Choroid plexus epithelial cell (primary cell): ENCODE data around the gene WDFY2.

Experiments used
- DNase-seq: peaks from one replicate; pipeline ENCODE4 v3.0.0-alpha.2; 2010; ENCODE audit warnings: low read depth
- H3K4me3 ChIP-seq: 2 replicates; pipeline ENCODE4 v1.5.1; 2011; ENCODE audit warnings: low read depth, mild to moderate bottlenecking, control low read depth, low read length, moderate library complexity
- TF ChIP-seq, protein P1 (sequence below): conservative IDR thresholded peaks from 2 replicates; pipeline ENCODE4 v1.5.1; 2011; ENCODE audit warnings: low read depth, mild to moderate bottlenecking, control low read depth, inconsistent platforms, low read length, moderate library complexity

The WDFY2 gene

GRCh38 chr13:51630288-51630615 lies 46.0 kb downstream of the WDFY2 start:
- no peak overlapping the region for H3K4me3 ChIP-seq
- TF ChIP-seq, protein P1, sequence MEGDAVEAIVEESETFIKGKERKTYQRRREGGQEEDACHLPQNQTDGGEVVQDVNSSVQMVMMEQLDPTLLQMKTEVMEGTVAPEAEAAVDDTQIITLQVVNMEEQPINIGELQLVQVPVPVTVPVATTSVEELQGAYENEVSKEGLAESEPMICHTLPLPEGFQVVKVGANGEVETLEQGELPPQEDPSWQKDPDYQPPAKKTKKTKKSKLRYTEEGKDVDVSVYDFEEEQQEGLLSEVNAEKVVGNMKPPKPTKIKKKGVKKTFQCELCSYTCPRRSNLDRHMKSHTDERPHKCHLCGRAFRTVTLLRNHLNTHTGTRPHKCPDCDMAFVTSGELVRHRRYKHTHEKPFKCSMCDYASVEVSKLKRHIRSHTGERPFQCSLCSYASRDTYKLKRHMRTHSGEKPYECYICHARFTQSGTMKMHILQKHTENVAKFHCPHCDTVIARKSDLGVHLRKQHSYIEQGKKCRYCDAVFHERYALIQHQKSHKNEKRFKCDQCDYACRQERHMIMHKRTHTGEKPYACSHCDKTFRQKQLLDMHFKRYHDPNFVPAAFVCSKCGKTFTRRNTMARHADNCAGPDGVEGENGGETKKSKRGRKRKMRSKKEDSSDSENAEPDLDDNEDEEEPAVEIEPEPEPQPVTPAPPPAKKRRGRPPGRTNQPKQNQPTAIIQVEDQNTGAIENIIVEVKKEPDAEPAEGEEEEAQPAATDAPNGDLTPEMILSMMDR = no peak
- DNase-seq = no peak

- H3K4me3 ChIP-seq = no peak overlapping the region
- TF ChIP-seq, protein P1 = no peak
- no peak for DNase-seq
These were observed 48.5 kb downstream of the WDFY2 start for GRCh38 chr13:51632591-51633362.

DNA sequence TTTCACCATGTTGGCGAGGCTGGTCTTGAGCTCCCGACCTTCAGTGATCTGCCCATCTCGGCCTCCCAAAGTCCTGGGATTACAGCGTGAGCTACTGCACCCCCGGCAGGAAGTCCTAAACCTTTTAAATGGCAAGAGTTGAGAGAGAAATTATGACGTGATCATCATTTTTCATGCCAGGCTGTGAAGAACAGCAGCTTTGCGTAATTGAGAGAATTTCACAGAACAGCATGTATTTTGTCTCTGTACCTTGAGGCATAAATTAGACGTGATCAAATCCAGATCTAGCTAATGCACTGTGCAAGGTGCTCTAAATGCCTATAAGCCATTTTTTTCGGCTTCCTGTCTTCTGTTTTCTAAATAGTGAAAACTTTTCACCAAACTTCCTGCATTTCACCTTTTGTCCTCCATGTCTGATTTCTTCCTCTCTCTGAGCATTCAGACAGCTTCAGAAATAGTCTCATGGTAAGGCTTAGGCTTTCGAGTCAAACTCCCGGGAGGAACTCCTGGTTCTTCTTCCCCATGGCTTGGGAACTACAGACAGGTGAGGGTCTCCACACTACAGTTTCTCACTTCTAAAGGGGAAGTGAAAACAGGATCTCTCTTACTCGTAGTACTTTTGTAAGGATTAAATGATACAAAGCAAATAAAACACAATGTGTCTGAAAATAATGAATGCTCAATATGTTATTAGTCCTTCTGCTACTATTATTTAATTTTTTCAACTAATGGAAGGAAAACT lies 51.0 kb downstream of the WDFY2 start:
- DNase-seq = no peak
- TF ChIP-seq, protein P1 = no peak
- H3K4me3 ChIP-seq = no peak overlapping the region

DNA sequence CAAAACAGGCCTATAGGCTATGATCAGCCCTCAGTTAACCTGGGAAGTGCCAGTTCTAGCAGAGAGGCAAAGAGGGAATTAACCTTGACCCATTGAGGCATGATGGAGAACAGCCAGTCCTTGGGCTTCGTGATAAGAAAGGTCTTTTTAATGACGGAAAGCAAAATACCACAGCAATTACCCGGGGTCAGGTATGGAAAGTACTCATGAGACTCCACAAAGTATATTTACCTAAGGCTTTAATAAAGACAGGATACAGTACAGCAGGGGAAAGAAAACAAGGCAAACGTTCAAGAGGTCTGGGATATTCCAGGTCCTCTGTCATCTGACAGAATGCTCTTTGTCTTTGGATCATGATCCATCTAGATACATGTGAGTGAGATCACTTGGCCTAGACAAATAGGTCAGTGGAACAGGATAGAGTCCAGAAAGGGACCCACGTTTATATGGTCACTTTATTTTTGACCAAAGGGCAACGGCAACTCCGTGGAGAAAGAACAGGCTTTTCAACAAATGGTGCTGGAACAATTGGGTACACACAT lies 52.2 kb downstream of the WDFY2 start:
- no peak overlapping the region for H3K4me3 ChIP-seq
- TF ChIP-seq, protein P1 = no peak
- peak; percentile 42 for DNase-seq

DNA sequence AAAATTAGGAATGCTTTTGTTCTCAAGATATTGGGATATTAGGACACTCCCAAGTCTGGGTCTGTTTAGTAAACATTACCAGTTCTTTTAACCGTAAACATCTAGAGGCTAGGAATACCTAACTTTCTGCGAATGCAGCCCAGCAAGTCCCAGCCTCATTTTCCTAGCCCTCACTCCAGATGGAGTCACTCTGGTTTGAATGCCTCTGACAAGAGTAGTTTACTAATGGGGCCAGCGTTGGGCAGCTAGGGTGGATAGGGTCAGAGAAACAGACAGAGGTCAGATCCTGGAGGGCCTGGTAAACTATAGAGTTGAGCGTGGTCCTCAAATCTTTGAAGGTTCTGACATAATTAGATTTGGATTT lies 53.6 kb downstream of the WDFY2 start:
- no peak overlapping the region for H3K4me3 ChIP-seq
- TF ChIP-seq, protein P1 = no peak
- DNase-seq = no peak

- H3K4me3 ChIP-seq = no peak overlapping the region
- no peak for DNase-seq
- TF ChIP-seq, protein P1 = no peak
These were observed 54.1 kb downstream of the WDFY2 start for GRCh38 chr13:51638216-51638871.
